Neuronal stem cell (in vitro differentiated cells): Measurements from ENCODE around the gene IFNG.

ENCODE experiments used
- DNase-seq: peaks from one replicate; pipeline ENCODE4 v3.0.0-alpha.2; 2013; ENCODE audit warnings: low spot score
- H2AFZ ChIP-seq: one replicate; pipeline ENCODE4 v1.6.1; 2013; ENCODE audit warnings: mild to moderate bottlenecking, low read length, inconsistent platforms
- H2AK5ac ChIP-seq: 2 replicates; pipeline ENCODE4 v1.6.1; 2013; ENCODE audit warnings: low read depth, mild to moderate bottlenecking, inconsistent platforms, low read length, moderate library complexity, mixed read lengths
- H2BK120ac ChIP-seq: 2 replicates; pipeline ENCODE4 v1.6.1; 2013; ENCODE audit warnings: low read depth, mild to moderate bottlenecking, inconsistent platforms, low read length, moderate library complexity, mixed read lengths
- H2BK12ac ChIP-seq: one replicate; pipeline ENCODE4 v1.6.1; 2013; ENCODE audit warnings: low read length, inconsistent platforms
- H2BK15ac ChIP-seq: 2 replicates; pipeline ENCODE4 v1.6.1; 2013; ENCODE audit warnings: mild to moderate bottlenecking, low read length, inconsistent platforms, mixed read lengths
- H2BK5ac ChIP-seq: one replicate; pipeline ENCODE4 v1.6.1; 2013; ENCODE audit warnings: inconsistent platforms, mild to moderate bottlenecking, low read length, moderate library complexity
- H3K14ac ChIP-seq: one replicate; pipeline ENCODE4 v1.6.1; 2013; ENCODE audit warnings: low read length, inconsistent platforms
- H3K18ac ChIP-seq: 2 replicates; pipeline ENCODE4 v1.6.1; 2013; ENCODE audit warnings: low read length, inconsistent platforms
- H3K23ac ChIP-seq: 2 replicates; pipeline ENCODE4 v1.6.1; 2013; ENCODE audit warnings: low read depth, mild to moderate bottlenecking, mixed read lengths, low read length, inconsistent platforms; ENCODE audit not compliant: poor library complexity
- H3K27ac ChIP-seq: replicated peaks from 3 replicates; pipeline ENCODE4 v1.5.1; 2013; ENCODE audit warnings: low read length, inconsistent platforms
- H3K27me3 ChIP-seq, 3 experiments: 2 replicates each; pipeline ENCODE4 v1.6.1; 2013; ENCODE audit warnings: low read length in 3 of 3, mild to moderate bottlenecking in 2 of 3, inconsistent platforms in 1 of 3, low read depth in 1 of 3, mixed read lengths in 1 of 3, moderate library complexity in 1 of 3; ENCODE audit not compliant: control insufficient read depth in 3 of 3, insufficient read depth in 3 of 3
- H3K36me3 ChIP-seq, 2 donors: replicated peaks in 1 of 2; 2 replicates each; pipeline ENCODE4 v1.6.1; 2013; ENCODE audit warnings: low read length in 2 of 2; ENCODE audit not compliant: control insufficient read depth in 2 of 2, insufficient read depth in 2 of 2
- H3K4ac ChIP-seq: 2 replicates; pipeline ENCODE4 v1.6.1; 2013; ENCODE audit warnings: inconsistent platforms, mild to moderate bottlenecking, low read length, moderate library complexity
- H3K4me1 ChIP-seq, 2 donors: 1 replicate in 1 of 2; 2 replicates in 1 of 2; pipeline ENCODE4 v1.6.1; 2013; ENCODE audit warnings: low read length in 2 of 2, low read depth in 1 of 2; ENCODE audit not compliant: control insufficient read depth in 2 of 2, insufficient read depth in 1 of 2
- H3K4me2 ChIP-seq: one replicate; pipeline ENCODE4 v1.6.1; 2013; ENCODE audit warnings: mild to moderate bottlenecking, low read length, inconsistent platforms; ENCODE audit not compliant: insufficient read depth, poor library complexity, severe bottlenecking
- H3K4me3 ChIP-seq, 2 donors: 2 replicates each; pipeline ENCODE4 v1.5.1; 2013; ENCODE audit warnings: low read length in 2 of 2, mild to moderate bottlenecking in 2 of 2, inconsistent platforms in 1 of 2, moderate library complexity in 1 of 2
- H3K79me1 ChIP-seq: one replicate; pipeline ENCODE4 v1.6.1; 2013; ENCODE audit warnings: low read depth, mild to moderate bottlenecking, inconsistent platforms, low read length, moderate library complexity
- H3K9ac ChIP-seq: one replicate; pipeline ENCODE4 v1.6.1; 2013; ENCODE audit warnings: mild to moderate bottlenecking, low read depth, low read length, inconsistent platforms; ENCODE audit not compliant: poor library complexity
- H3K9me3 ChIP-seq, 2 donors: replicated peaks in 1 of 2; 2 replicates each; pipeline versions ENCODE3 to v1.6.1; 2013; ENCODE audit warnings: low read length in 2 of 2, mild to moderate bottlenecking in 2 of 2, inconsistent platforms in 1 of 2, low read depth in 1 of 2, mixed read lengths in 1 of 2, moderate library complexity in 1 of 2; ENCODE audit not compliant: control insufficient read depth in 2 of 2, insufficient read depth in 1 of 2
- H4K8ac ChIP-seq: one replicate; pipeline ENCODE4 v1.6.1; 2013; ENCODE audit warnings: low read depth, mild to moderate bottlenecking, inconsistent platforms, low read length, moderate library complexity
- H4K91ac ChIP-seq: one replicate; pipeline ENCODE4 v1.6.1; 2013; ENCODE audit warnings: low read length, low read depth, mild to moderate bottlenecking, inconsistent platforms; ENCODE audit not compliant: poor library complexity
- WGBS, 2 donors: extraction: QIAGEN DNeasy Blood & Tissue Kit; methylation state at CpG; one replicate each; pipeline ENCODE4 v1.1.7; 2013; ENCODE audit warnings: missing lambda C conversion rate in 2 of 2, mixed read lengths in 1 of 2; ENCODE audit not compliant: insufficient read length in 2 of 2, insufficient replicate concordance in 1 of 2; ENCODE audit errors: extremely low coverage in 2 of 2; 5-methylcytosine and 5-hydroxymethylcytosine counted together

IFNG gene

DNA sequence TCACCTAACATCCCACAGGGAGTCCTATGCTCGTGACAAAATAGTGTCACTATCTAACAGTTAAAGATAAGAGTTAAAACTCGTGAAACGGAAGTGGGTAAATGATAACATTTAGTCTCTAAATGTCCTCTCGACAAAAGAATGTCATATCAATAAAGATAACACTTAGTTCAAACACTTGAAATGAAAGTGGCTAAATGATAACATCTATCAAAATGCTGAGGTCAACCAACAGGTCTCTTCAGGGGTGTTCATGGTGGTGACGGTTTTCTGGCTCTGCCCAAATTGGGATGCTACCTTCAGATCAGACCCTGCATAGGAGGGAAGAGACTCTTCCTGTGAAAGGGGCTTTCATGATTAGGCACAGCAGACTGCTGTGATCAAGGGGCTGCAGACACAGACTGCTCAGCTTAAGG lies 43.9 kb upstream of the IFNG start:
- Histone ChIP-seq H3K36me3 (no peaks in the 10 kb centered on the region), H4K8ac (no peak overlapping the region), H2AK5ac (no peak overlapping the region), H2BK5ac (no peak overlapping the region), H3K4me1 (no peaks in the 10 kb centered on the region), H3K18ac (no peak overlapping the region), H4K91ac (no peak overlapping the region), H2BK12ac (no peak overlapping the region), H3K4me3 (no peak overlapping the region), H3K27me3 (peaks cover 0 to 3% (median 0%) of the 10 kb centered on the region in 3 experiments), H3K4ac (no peak overlapping the region), H2AFZ (no peak overlapping the region), H2BK120ac (no peak overlapping the region), H3K4me2 (no peak overlapping the region), H3K9ac (no peak overlapping the region), H3K27ac (no peak overlapping the region), H3K79me1 (no peaks in the 10 kb centered on the region), H3K9me3 (no peaks in the 10 kb centered on the region), H3K23ac (no peak overlapping the region), H2BK15ac (no peak overlapping the region), H3K14ac (no peak overlapping the region)
- WGBS, 2 donors, result no CpG with 5 or more reads among the region's 5 CpGs
- no peak for DNase-seq

DNA sequence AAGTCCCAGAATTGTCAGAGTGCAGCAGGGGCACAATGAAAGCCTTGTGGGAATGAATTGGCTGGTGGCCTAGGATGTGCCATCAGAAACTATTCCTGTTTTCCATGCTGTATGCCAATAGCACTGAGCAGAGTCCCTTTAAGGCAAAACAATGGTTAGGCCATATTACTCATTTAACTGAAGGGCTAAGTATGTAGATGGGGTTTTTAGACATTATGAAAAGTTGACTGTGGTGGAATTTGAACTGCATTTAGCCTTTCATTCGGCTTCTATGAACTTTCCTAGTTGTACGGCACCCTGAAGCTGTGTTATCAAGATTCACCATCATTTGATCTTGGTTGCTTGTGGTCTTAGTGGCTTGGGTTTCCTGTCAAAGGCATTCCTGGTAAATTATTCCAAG lies 41.3 kb upstream of the IFNG start:
- no peak overlapping the region for H3K14ac ChIP-seq
- no peak for DNase-seq
- no peak overlapping the region for H3K27ac ChIP-seq
- H3K4me3 ChIP-seq, result no peak overlapping the region
- H3K18ac ChIP-seq, result no peak overlapping the region
- H3K9me3 ChIP-seq, result no peaks in the 10 kb centered on the region
- no peak overlapping the region for H2BK12ac ChIP-seq
- H3K4me2 ChIP-seq, result no peak overlapping the region
- H4K8ac ChIP-seq, result no peak overlapping the region
- no peak overlapping the region for H2AK5ac ChIP-seq
- no peak overlapping the region for H3K23ac ChIP-seq
- H2BK5ac ChIP-seq, result no peak overlapping the region
- H3K4me1 ChIP-seq, result no peaks in the 10 kb centered on the region
- no peak overlapping the region for H2BK120ac ChIP-seq
- no peak overlapping the region for H4K91ac ChIP-seq
- H2BK15ac ChIP-seq, result no peak overlapping the region
- H3K79me1 ChIP-seq, result no peaks in the 10 kb centered on the region
- H3K9ac ChIP-seq, result no peak overlapping the region
- H3K27me3 ChIP-seq, result peaks cover 0 to 3% (median 0%) of the 10 kb centered on the region in 3 experiments
- H3K4ac ChIP-seq, result no peak overlapping the region
- H3K36me3 ChIP-seq, result no peaks in the 10 kb centered on the region
- H2AFZ ChIP-seq, result no peak overlapping the region
- WGBS, 2 donors, result no CpG with 5 or more reads among the region's 2 CpGs

- Histone ChIP-seq H2BK12ac (no peak overlapping the region), H2AK5ac (no peak overlapping the region), H4K8ac (no peak overlapping the region), H2BK120ac (no peak overlapping the region), H3K4ac (no peak overlapping the region), H3K4me2 (no peak overlapping the region), H3K36me3 (no peaks in the 10 kb centered on the region), H2BK5ac (no peak overlapping the region), H3K9me3 (no peaks in the 10 kb centered on the region), H3K4me3 (no peak overlapping the region), H3K27ac (no peak overlapping the region), H3K4me1 (no peaks in the 10 kb centered on the region), H3K79me1 (no peaks in the 10 kb centered on the region), H4K91ac (no peak overlapping the region), H3K14ac (no peak overlapping the region), H3K18ac (no peak overlapping the region), H3K27me3 (peaks cover 0 to 3% (median 0%) of the 10 kb centered on the region in 3 experiments), H2BK15ac (no peak overlapping the region), H3K23ac (no peak overlapping the region), H3K9ac (no peak overlapping the region), H2AFZ (no peak overlapping the region)
- no peak for DNase-seq
- WGBS, 2 donors, result no CpG with 5 or more reads among the region's 1 CpG
Measured at GRCh38 chr12:68199127-68199526, 39.6 kb upstream of the IFNG start.

DNA sequence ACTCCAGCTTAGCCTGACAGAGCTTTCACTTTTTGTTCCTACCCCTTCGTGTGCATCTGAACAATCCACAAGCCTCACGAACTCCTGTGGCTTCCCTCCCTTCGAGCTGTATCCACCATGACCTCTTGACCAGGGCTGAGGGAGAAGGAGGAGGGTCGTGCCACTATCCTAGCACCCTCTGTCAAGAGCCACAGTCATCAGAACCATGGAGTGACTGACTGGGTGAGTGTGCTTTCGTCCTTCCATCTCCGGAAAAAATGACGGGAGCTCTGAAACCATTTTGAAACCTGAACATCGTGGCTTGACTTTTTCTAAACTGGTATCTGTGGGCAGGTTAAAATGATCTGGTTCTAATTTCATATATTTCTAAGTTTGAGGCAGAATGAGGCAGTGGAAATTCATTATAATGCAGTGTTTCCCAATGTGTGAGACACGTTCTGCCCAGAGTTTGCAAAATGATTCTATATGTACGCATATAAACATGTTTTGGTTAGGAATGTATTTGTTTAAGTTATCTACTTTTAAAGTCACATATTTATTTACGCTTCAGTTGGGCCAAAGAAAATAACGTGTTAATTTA lies 39.1 kb upstream of the IFNG start:
- no peak overlapping the region for H3K18ac ChIP-seq
- no peaks in the 10 kb centered on the region for H3K36me3 ChIP-seq
- no peak overlapping the region for H2AFZ ChIP-seq
- no peak overlapping the region for H2BK5ac ChIP-seq
- no peak overlapping the region for H3K4ac ChIP-seq
- H2AK5ac ChIP-seq, result no peak overlapping the region
- no peaks in the 10 kb centered on the region for H3K4me1 ChIP-seq
- H2BK12ac ChIP-seq, result no peak overlapping the region
- no peak overlapping the region for H4K8ac ChIP-seq
- peaks cover 0 to 3% (median 0%) of the 10 kb centered on the region in 3 experiments for H3K27me3 ChIP-seq
- DNase-seq, result no peak
- no peak overlapping the region for H3K27ac ChIP-seq
- WGBS, 2 donors, result no CpG with 5 or more reads among the region's 12 CpGs
- H3K79me1 ChIP-seq, result no peaks in the 10 kb centered on the region
- H3K23ac ChIP-seq, result no peak overlapping the region
- H2BK15ac ChIP-seq, result no peak overlapping the region
- H4K91ac ChIP-seq, result no peak overlapping the region
- no peak overlapping the region for H2BK120ac ChIP-seq
- H3K9me3 ChIP-seq, result no peaks in the 10 kb centered on the region
- H3K14ac ChIP-seq, result no peak overlapping the region
- no peak overlapping the region for H3K4me3 ChIP-seq
- H3K4me2 ChIP-seq, result no peak overlapping the region
- no peak overlapping the region for H3K9ac ChIP-seq
